Activated T-cell treated with anti-CD3 and anti-CD28 coated beads, Interleukin-2, amount 50 U/mL, for 72 hours (primary cell): ENCODE data around the gene FAM219B. TPM values are rescaled to one million over a fixed set of nuclear protein-coding genes. Genes with fewer than 3 reads are reported as not detected.

Experiments used
- ATAC-seq, 2 donors: fragments of 150-1000 bp; cut with Tn5 transposase; replicated peaks in 1 of 2; 2 replicates each; pipeline ENCODE4 v1.10.0; 2021; ENCODE audit warnings: moderate library complexity in 2 of 2, mild to moderate bottlenecking in 1 of 2
- DNase-seq, 2 donors: peaks; one replicate each; pipeline ENCODE4 v3.0.0; 2021 to 2022; ENCODE audit warnings: mixed read lengths in 1 of 2
- H3K27ac Mint-ChIP-seq: one replicate; pipeline ENCODE4 v1.8.0; 2022; ENCODE audit warnings: mild to moderate bottlenecking, moderate library complexity, mixed read lengths
- H3K27me3 Mint-ChIP-seq: one replicate; pipeline ENCODE4 v1.8.0; 2022; ENCODE audit warnings: low read depth, mixed read lengths
- H3K36me3 Mint-ChIP-seq, 2 donors: one replicate each; pipeline ENCODE4 v1.8.0; 2022; ENCODE audit warnings: mixed read lengths in 2 of 2, mild to moderate bottlenecking in 1 of 2; ENCODE audit not compliant: insufficient read depth in 2 of 2
- H3K4me1 Mint-ChIP-seq: one replicate; pipeline ENCODE4 v1.8.0; 2022; ENCODE audit warnings: low read depth, mixed read lengths
- H3K4me3 Mint-ChIP-seq, 2 donors: one replicate each; pipeline ENCODE4 v1.8.0; 2022; ENCODE audit warnings: mild to moderate bottlenecking in 2 of 2, mixed read lengths in 2 of 2, moderate library complexity in 2 of 2
- H3K9me3 Mint-ChIP-seq, 2 donors: one replicate each; pipeline ENCODE4 v1.8.0; 2022; ENCODE audit warnings: mixed read lengths in 2 of 2
- total RNA-seq, 2 donors: library from RNA; stranded (reverse); gene quantifications; one replicate each; pipeline ENCODE4 v1.2.3, GENCODE V29; 2022

The FAM219B gene
- total RNA-seq, 2 donors from 2014 or later: 88.3 to 90.1 TPM

DNA sequence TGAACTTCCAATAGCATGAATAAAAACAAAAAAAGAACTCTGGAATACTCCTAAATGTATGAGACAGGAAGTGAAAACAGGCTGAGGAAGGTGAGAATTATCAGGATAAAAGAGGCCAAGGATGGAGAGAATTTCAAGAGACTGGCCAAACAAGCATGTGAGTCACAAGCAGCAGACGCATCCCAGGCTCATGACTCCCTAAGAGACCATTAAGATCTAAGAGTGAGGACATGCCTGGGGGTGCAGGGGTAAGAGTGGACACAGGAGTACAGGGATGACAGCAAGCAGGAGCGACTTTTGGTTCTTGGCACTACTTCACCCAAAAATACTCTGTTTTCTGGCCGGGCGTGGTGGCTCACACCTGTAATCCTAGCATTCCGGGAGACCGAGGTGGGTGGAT lies 40.6 kb downstream of the FAM219B start:
- Mint-ChIP-seq H3K9me3 (no peaks in the 10 kb centered on the region), H3K4me1 (peaks cover 74% of the 10 kb centered on the region), H3K36me3 (peaks cover 5 to 6% of the 10 kb centered on the region in 2 donors), H3K27ac (peak overlapping the region; percentile 4), H3K27me3 (no peaks in the 10 kb centered on the region), H3K4me3 (peak overlapping the region in 1 of 2 donors; percentile 15)
- DNase-seq: no peak
- no peak for ATAC-seq

DNA sequence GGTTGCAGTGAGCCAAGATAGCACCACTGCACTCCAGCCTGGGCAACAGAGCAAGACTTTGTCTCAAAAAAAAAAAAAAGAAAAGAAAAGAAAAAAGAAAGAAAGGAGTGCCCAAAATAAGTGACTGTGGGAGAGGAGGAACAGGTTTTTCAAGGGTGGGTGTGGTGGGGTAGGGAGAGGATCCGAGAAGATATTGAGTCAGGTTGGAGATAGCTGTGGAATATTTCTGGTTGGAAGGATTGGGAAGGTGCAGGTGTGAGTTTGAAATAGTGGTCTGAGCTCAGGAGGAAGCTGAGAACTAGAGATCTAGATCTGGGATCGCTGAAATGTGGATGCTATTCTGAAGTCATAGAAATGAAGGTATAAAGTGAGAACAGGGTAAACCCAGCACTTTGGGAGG lies 41.3 kb downstream of the FAM219B start:
- Mint-ChIP-seq H3K27ac (peak overlapping the region; percentile 72), H3K27me3 (no peaks in the 10 kb centered on the region), H3K36me3 (peaks cover 5 to 6% of the 10 kb centered on the region in 2 donors), H3K4me3 (no peak overlapping the region), H3K9me3 (no peaks in the 10 kb centered on the region), H3K4me1 (peaks cover 68% of the 10 kb centered on the region)
- no peak for ATAC-seq
- no peak for DNase-seq

GRCh38 chr15:74864296-74864695 lies 42.4 kb downstream of the FAM219B start:
- peaks cover 68% of the 10 kb centered on the region for H3K4me1 Mint-ChIP-seq
- no peak for ATAC-seq
- H3K27me3 Mint-ChIP-seq: no peaks in the 10 kb centered on the region
- H3K9me3 Mint-ChIP-seq: no peaks in the 10 kb centered on the region
- DNase-seq: no peak
- H3K4me3 Mint-ChIP-seq: no peak overlapping the region
- H3K27ac Mint-ChIP-seq: no peak overlapping the region
- peaks cover 2 to 4% of the 10 kb centered on the region in 2 donors for H3K36me3 Mint-ChIP-seq

GRCh38 chr15:74863239-74864056 lies 43.2 kb downstream of the FAM219B start:
- Mint-ChIP-seq H3K27ac (peak overlapping the region; percentile 58), H3K9me3 (no peaks in the 10 kb centered on the region), H3K4me3 (peak overlapping the region in 1 of 2 donors; percentile 0), H3K27me3 (no peaks in the 10 kb centered on the region), H3K36me3 (peaks cover 2 to 6% of the 10 kb centered on the region in 2 donors), H3K4me1 (peaks cover 68% of the 10 kb centered on the region)
- no peak for DNase-seq
- ATAC-seq: peak; percentile 67 to 77

- Mint-ChIP-seq H3K27me3 (no peaks in the 10 kb centered on the region), H3K4me3 (peak overlapping the region in 1 of 2 donors; percentile 44), H3K4me1 (peaks cover 41% of the 10 kb centered on the region), H3K27ac (peak overlapping the region; percentile 88), H3K9me3 (no peaks in the 10 kb centered on the region), H3K36me3 (peaks cover 0 to 5% of the 10 kb centered on the region in 2 donors)
- DNase-seq (no peak), ATAC-seq (peak in 1 of 2 donors; percentile 22)
These were observed 48.3 kb downstream of the FAM219B start for GRCh38 chr15:74858369-74858740.

GRCh38 chr15:74857671-74858368 lies 48.8 kb downstream of the FAM219B start:
- H3K4me1 Mint-ChIP-seq: peaks cover 40% of the 10 kb centered on the region
- peak; percentile 51 to 89 for ATAC-seq
- peaks cover 0 to 8% of the 10 kb centered on the region in 2 donors for H3K36me3 Mint-ChIP-seq
- H3K9me3 Mint-ChIP-seq: no peaks in the 10 kb centered on the region
- H3K27ac Mint-ChIP-seq: peak overlapping the region; percentile 88
- DNase-seq: no peak
- H3K4me3 Mint-ChIP-seq: peak overlapping the region in 1 of 2 donors; percentile 44
- H3K27me3 Mint-ChIP-seq: no peaks in the 10 kb centered on the region

GRCh38 chr15:74857082-74857655 lies 49.5 kb downstream of the FAM219B start:
- Mint-ChIP-seq H3K4me1 (peaks cover 40% of the 10 kb centered on the region), H3K27ac (peak overlapping the region; percentile 24), H3K4me3 (no peak overlapping the region), H3K9me3 (no peaks in the 10 kb centered on the region), H3K36me3 (peaks cover 0 to 8% of the 10 kb centered on the region in 2 donors), H3K27me3 (no peaks in the 10 kb centered on the region)
- ATAC-seq (no peak), DNase-seq (no peak)

- Mint-ChIP-seq H3K36me3 (peaks cover 0 to 8% of the 10 kb centered on the region in 2 donors), H3K9me3 (no peaks in the 10 kb centered on the region), H3K4me3 (no peak overlapping the region), H3K27me3 (no peaks in the 10 kb centered on the region), H3K4me1 (peaks cover 40% of the 10 kb centered on the region), H3K27ac (peak overlapping the region; percentile 42)
- ATAC-seq (no peak), DNase-seq (no peak)
These were observed 50.1 kb downstream of the FAM219B start for GRCh38 chr15:74856537-74856936.

GRCh38 chr15:74855857-74856256 lies 50.8 kb downstream of the FAM219B start:
- DNase-seq (no peak), ATAC-seq (no peak)
- Mint-ChIP-seq H3K27me3 (no peaks in the 10 kb centered on the region), H3K9me3 (no peaks in the 10 kb centered on the region), H3K4me3 (no peak overlapping the region), H3K4me1 (peaks cover 40% of the 10 kb centered on the region), H3K27ac (no peak overlapping the region), H3K36me3 (peaks cover 0 to 8% of the 10 kb centered on the region in 2 donors)

- Mint-ChIP-seq H3K9me3 (no peaks in the 10 kb centered on the region), H3K27ac (peak overlapping the region; percentile 15), H3K36me3 (peaks cover 0 to 8% of the 10 kb centered on the region in 2 donors), H3K27me3 (no peaks in the 10 kb centered on the region), H3K4me1 (peaks cover 30% of the 10 kb centered on the region), H3K4me3 (no peak overlapping the region)
- ATAC-seq (no peak), DNase-seq (no peak)
These were observed 52.1 kb downstream of the FAM219B start for GRCh38 chr15:74854453-74855022.

GRCh38 chr15:74851960-74852359 lies 54.7 kb downstream of the FAM219B start:
- no peak overlapping the region for H3K27ac Mint-ChIP-seq
- peaks cover 0 to 7% of the 10 kb centered on the region in 2 donors for H3K36me3 Mint-ChIP-seq
- no peaks in the 10 kb centered on the region for H3K27me3 Mint-ChIP-seq
- no peak for DNase-seq
- peaks cover 4% of the 10 kb centered on the region for H3K4me1 Mint-ChIP-seq
- no peaks in the 10 kb centered on the region for H3K9me3 Mint-ChIP-seq
- ATAC-seq: no peak
- no peak overlapping the region for H3K4me3 Mint-ChIP-seq

DNA sequence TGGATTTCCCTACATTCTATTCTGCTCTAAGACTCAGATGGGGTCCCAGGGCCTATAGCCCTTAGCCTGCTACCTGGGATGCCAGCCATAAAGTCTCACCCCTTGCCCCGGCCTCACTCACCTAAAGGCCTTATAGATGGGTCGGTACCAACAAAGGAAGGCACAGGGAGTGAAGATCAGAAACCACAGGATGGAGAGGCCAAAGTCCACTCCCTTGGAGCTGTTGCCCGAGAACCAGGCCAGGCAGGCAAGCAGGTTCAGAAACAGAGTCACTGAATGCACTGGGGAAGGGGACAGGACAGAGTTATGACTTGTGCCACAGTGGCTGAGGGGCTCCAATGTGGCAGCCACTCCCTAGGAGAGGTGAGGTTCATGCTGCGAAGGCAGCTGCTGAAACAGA lies 56.3 kb downstream of the FAM219B start:
- ATAC-seq: no peak
- peaks cover 6% of the 10 kb centered on the region for H3K4me1 Mint-ChIP-seq
- no peak for DNase-seq
- no peaks in the 10 kb centered on the region for H3K9me3 Mint-ChIP-seq
- H3K27ac Mint-ChIP-seq: no peak overlapping the region
- no peak overlapping the region for H3K4me3 Mint-ChIP-seq
- H3K36me3 Mint-ChIP-seq: peaks cover 0 to 9% of the 10 kb centered on the region in 2 donors
- H3K27me3 Mint-ChIP-seq: no peaks in the 10 kb centered on the region
